ENCODE data around the gene JPH3.
"Not testable (repeated sequence)": the region's sequence is repeated elsewhere in the genome, so short reads cannot be mapped to it uniquely, and the experiment has no call there.

Gene JPH3

GRCh38 chr16:87658564-87659225 lies 56.4 kb downstream of the JPH3 start:
- DNase-seq, result no peak

DNA sequence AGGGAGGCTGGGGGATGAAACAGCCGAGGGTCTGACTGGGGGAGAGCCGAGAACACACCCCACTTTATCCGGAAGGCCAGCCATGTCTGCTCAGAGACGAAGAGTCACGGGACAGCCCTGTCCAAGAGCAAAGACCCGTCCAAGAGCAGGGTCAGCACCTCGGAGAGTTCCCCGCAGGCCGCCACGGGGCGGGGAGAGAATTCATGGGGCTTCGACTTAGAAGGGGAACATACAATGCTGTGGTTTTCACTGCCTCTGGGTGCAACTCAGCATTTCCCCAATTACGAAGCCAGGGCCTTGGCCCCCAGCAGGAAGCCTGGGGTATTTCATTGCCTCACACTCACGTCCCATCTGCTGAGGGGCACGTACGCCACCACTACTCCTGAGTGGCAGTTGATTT lies 59.3 kb downstream of the JPH3 start:
- no peak for DNase-seq

DNA sequence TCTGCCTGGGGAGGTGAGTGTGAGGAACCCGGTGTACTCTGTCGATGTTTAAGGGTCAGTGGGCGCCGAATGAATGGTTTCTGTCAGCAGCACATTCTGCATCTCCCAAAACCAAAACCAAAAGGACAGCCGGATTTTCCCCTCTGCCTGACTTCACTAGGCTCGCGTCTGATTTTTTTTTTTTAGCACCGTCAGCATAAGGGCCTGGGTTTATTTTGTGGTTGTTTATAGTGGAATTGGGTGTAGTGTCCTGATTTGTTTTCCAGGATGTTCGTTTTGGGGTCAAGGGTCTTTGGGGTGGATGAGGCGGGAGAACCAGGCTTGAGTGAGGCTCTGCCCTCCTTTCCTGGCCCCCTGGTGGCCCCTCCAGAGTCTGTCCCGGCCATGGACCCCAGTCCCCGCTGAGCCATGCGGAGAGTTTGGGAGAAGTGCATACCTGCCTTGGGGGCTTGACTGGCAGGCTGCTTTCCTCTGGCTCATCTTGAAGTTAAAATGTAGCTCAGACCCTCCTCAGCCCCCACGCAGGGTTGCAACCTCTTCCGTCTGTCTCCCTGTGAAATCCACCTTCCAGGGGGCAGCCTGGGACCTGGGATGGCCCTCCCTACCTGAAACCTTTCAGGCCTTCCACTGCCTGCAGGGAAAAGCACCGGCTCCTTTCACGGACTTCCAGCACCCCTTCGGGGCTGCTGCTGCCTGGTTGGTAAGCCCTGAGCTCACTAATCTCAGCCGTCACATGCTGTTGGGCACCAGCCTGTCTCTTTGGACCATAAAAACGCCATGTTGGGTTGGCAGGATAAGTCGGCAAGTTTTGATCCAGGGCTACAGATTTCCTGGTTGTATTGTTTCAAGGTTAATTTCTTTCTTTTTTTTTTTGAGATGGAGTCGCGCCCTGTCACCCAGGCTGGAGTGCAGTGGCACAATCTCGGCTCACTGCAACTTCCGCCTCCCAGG lies 60.2 kb downstream of the JPH3 start:
- no peak for DNase-seq

GRCh38 chr16:87664792-87665191 lies 62.5 kb downstream of the JPH3 start:
- no peak for DNase-seq

- DNase-seq, result no peak
These were observed 62.9 kb downstream of the JPH3 start for GRCh38 chr16:87665193-87665592.

DNA sequence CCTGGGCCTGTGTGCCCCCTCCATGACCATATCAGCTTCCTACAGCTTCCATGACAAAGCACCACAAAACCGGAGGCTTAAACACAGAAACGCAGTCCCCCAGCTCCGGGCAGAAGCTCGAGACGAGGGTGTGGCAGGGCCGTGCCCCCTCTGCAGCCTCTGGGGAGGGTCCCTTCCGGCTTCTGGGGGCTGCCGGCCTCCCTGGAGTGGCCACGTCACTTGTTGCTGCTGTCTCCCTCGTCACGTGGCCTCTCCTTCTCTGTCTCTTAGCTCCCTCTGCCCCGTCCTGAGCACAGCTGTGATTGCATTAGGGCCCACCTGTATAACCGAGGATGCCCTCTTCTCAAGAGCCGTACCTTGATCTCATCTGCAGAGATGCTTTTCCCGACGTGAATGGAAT lies 64.6 kb downstream of the JPH3 start:
- DNase-seq, result no peak

DNA sequence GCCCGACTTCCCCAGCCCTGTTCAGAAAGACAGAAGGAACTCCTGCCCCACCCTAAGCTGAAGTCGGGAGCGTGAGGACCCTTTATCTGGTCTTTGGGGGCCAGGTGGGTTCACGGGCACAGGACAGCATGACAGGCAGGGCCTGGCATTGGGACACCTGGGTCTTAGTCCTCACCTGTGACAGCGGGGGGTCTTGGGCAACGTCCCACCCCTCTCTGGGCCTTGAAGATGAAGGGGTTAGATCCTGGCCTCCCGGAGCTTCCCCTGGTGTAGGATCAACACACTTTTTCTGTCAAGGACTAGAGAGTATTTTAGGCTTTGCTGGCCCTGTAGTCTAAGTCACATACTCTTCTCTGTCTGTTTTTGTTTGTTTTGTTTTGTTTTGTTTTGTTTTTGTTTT lies 65.1 kb downstream of the JPH3 start:
- DNase-seq, result no peak

DNA sequence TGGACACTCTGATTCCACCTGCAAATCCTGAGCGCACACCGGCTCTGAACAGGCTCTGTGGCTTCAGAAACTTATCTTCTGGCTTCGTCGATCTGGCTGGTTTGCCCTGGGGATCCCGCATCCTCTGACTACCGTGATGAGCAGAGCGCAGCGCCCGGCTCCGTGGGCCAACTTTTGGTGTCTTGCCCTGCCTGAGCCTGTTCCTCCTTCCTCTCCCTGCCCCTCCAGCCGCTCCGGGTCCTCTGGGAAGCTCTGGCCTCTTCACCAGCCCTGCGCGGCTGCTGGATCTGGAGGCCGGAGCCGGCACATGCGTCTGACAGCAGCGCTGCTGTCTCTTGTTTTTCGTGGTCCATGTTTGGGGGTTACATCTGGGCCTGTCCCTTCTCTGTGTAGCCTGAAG lies 65.6 kb downstream of the JPH3 start:
- no peak for DNase-seq

DNA sequence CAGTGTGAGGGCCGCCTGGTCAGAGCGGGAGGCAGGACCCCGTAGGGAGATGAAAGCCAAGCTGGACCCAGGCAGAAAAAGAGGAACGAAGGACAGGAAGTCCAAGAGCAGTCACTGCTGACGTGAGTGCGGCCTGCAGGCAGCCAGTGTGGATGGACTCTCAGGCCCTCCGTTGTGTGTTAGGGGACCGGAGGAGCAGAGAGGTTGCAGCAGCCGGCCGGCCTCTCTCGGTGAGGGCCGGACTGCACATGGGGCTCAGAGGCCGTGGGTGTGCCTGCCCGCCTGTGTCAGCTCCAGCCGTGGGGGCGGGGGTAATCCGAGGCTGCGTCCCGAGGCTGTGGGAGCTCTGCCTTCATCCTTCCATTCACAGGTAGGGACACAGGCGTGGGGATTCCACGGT lies 67.4 kb downstream of the JPH3 start:
- no peak for DNase-seq

DNA sequence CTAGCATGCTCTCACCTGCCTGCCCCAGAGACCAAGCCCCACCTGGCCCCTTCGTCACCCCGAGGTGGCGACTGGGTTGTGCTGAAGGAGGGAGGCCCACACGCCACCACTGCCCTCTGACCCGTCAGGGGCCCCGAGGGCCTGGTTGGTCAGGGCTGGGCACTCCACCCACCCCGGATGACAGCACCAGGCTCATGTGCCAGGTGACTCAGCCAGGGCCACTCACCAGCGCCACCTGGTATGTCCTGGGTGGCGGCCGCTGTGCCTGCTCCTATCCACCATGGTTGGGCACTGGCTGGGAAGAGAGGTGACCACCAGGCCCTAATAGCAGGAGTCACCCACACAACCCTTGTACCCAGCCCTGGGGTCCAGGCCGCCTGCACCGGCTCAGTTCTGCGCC lies 68.9 kb downstream of the JPH3 start:
- DNase-seq, result no peak

DNA sequence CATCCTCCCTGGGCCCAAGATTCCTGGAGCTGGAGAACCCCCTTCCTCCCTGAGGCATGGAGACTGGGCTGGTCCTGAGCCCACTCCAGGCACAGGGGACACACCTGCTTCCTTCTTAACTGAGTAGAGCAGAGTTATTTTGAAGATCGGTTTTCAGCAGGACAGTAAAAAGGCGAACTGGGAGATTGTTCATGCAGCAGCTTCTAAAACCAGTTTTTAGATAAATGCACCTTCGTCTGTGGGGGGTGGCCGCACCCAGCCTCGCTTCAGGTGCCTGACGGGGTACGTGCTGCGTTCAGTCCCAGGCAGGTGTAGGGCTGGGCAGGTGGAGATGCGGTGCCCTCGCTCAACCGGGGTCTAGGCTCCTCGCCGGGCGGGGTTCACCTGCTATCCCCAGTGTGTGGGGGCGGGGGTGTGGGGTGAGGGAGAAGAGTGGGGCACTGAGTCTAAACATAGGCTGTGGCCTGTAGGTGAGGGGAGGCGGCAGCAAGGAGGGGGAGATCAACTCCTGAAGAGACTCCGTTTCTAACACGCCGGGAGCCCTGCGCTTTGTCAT lies 69.5 kb downstream of the JPH3 start:
- DNase-seq, result no peak

DNA sequence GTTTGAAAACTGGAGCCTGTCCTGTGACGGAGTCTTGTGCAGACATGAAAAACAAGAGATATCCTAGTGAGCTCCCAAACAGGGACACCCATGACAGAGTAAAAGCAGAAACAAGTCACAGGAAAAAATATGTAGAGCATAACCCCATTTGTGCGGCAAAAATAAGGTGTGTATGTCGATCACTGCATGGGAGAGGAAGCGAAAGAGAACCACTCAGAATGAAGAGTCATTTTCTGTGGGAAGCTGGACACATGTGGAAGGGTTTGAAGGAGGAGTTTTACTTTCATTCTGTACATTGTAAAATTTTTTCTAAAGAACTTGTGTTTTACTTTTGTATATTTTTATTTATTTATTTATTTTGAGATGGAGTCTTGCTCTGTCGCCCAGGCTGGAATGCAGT lies 72.1 kb downstream of the JPH3 start:
- no peak for DNase-seq

DNA sequence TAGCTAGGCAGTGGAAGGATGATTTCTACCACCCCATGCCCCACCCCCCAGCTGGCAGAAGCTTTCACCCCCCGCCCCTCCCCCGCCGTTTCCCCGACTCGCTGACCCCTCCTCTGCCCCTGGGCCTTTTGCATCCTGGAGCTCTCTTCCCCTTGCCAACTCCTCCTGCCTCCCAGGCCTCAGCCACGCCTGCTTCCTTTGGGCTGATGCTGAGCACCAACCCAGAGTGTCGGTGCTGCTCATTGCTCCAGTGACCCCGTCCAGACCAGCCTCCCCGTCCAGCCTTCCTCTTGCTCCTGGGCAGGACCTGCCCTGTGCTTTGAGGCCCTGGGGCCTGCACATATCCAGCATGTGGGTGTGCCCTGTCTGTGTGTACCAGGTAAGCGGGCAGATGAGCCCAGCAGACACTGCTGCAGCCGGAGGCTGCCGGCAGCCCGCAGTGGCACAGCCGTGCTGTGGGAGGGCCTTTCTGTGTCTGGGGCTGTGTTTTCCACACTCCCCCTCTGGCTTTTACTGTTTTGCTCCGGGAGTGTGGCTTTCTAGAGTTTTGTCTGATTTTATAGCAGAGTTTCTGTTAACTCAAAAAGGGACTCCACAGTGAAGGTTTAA lies 72.9 kb downstream of the JPH3 start:
- no peak for DNase-seq

DNA sequence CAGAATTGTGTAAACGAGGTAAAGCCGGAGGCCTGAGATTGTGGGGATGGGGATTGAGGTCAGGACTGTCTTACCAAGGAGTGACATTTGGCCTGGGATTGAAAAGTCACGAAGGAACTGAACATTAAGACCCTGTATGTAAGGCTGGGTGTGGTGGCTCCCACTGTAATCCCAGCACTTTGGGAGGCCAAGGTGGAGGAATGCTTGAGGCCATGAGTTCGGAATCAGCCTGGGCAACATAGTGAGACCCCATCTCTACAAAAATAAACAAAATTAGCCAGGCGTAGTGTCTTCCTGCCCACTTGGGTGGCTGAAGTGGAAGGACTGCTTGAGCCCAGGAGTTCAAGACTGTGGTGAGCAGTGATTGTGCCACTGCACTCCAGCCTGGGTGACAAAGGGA lies 75.5 kb downstream of the JPH3 start:
- DNase-seq, result no peak

- no peak for DNase-seq
These were observed 76.3 kb downstream of the JPH3 start for GRCh38 chr16:87678618-87679017.

DNA sequence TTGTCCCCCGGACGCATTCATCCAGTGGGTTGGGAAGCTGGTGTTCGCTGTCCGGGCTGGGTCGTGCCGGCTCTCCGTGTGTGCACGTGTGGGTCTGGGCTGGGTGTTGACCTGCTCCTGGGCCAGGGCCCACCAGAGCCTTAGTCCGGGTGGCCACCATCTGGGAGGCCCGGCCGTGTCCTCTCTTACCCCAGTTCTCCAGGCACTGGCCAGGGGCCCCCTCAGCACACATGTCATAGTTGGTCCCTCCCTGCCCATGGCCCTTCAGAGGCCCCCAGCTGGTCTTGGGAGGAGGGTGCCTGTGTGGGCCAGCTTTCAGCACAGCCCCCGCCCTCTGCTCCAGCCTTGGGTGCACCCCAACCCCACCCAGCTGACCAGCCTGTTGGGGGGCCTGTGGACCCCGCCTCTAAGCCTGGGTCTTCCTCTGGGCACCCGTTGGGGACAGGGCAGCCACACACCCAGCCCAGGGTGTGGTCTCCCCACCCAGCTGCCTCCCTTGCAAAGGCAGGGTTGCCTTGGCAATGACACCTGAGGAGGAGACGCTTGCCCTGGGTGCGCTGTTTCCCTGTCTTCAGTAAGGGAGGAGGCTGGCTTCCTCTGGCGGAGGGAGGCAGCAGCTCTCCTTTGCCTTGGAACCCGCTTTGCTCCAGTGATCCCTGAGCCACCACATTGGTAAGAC lies 77.4 kb downstream of the JPH3 start:
- no peak for DNase-seq

- DNase-seq, result no peak
These were observed 78.0 kb downstream of the JPH3 start for GRCh38 chr16:87680272-87680644.

GRCh38 chr16:87681051-87681602 lies 78.8 kb downstream of the JPH3 start:
- DNase-seq, result not testable (repeated sequence)

- DNase-seq, result no peak
These were observed 79.8 kb downstream of the JPH3 start for GRCh38 chr16:87681981-87682570.

DNA sequence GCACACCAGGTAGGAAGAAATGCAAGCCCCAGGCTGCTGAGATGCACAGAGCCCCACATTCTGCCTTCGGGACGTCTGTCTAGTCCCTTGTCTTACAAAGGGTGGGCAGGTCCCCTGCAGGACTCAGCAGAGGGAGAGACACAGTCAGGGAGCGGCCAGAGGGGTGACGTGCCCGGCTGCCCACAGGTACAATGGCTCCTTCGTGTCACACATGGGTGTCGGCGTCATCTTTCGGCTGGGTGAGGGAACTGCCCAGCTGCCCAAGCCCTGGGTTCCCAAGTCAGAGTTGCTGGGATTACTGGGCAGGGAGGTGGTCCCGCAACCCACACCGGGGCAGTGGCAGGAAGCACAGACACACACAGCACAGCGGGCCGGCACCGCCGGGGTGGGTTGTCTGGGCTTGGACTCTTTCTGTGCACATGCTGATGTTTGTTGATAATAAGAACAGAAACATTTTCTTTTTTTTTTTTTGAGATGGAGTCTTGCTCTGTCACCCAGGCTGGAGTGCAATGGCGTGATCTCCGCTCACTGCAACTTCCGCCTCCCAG lies 80.6 kb downstream of the JPH3 start:
- no peak for DNase-seq

- no peak for DNase-seq
These were observed 81.9 kb downstream of the JPH3 start for GRCh38 chr16:87684106-87684677.

All from NCI-H1417 treated with DMSO at 0.1 percent for 48 hours (cell line).